HG03469 (cell line): ENCODE results near the gene ALG1L2.
"Not testable (repeated sequence)": the region's sequence is repeated elsewhere in the genome, so short reads cannot be mapped to it uniquely, and the experiment has no call there.

Experiments used
- ATAC-seq: cut with Tn5 transposase; IDR thresholded peaks from one replicate; pipeline ENCODE4 v1.9.1; 2021; ENCODE audit warnings: mild to moderate bottlenecking, moderate library complexity, moderate number of reproducible peaks; ENCODE audit not compliant: unreplicated experiment

Gene ALG1L2

DNA sequence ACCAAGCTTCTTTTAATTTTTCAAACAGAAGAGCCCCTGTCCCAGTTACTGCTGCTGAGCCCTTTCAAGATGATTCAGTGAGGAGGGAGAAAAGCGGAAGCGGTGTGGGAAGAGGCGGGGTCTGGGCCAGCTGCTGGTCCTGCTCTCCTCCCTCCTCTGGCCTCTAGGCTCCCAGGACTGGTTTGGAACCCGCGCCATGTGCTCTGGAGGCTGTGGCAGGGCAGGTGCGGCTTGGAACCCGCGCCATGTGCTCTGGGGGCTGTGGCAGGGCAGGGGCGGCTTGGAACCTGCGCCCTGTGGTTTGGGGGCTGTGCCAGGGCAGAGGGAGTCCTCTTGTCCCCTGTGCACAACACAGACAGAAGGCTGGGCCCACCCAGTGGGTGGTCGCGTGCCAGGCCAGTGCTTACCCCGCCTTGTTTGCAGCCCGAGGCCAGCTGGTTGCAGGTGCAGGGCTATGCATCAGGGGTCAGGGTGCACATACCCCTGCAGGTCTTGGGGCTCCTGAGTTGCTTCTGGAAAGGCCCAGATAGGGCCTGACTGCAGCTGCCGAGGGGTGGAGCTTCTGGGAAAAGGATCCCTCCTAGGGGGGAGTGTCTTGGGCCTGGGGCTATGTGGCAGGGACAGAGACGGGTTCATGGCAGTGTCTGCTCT lies 12.2 kb downstream of the ALG1L2 start:
- ATAC-seq = no peak

DNA sequence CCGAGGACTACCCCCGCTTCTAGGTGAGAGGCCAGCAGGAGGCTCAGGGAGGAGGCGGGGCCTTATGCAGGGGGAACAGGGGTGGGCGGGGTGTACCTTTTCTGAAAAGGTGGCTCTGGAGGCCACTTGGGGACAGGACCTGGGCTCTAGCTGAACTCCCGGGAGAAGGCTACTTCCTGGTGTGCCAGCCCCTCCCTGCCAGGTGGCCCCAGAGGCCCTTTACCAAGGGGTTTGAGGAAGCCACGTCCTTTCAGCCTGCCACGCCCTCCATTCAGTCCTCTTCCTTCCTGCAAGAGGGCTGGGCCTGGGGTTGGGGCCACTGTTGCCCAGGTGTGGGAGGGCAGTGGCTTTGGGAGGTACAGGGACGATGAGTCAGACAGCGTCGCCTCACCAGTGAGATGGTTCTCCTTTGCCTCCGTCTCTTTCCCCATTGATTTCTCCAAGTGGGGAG lies 12.9 kb downstream of the ALG1L2 start:
- ATAC-seq = not testable (repeated sequence)

DNA sequence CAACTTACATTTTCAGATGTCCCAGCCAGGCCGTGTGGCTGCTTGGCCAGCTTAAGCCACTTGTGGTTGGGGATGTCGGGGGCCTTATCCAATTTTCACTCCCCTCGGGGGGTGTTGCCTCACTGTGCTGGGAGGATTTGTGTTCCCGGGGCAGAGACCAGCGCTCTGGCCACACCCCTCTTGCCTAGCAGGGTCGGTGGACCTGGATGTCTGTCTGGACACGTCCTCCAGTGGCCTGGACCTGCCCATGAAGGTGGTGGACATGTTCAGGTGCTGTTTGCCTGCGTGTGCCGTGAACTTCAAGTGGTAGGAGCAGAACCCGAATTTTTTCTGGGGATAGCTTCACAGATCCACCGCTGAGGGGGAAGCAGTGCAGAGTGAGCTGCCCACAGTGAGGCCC lies 14.2 kb downstream of the ALG1L2 start:
- ATAC-seq = not testable (repeated sequence)

DNA sequence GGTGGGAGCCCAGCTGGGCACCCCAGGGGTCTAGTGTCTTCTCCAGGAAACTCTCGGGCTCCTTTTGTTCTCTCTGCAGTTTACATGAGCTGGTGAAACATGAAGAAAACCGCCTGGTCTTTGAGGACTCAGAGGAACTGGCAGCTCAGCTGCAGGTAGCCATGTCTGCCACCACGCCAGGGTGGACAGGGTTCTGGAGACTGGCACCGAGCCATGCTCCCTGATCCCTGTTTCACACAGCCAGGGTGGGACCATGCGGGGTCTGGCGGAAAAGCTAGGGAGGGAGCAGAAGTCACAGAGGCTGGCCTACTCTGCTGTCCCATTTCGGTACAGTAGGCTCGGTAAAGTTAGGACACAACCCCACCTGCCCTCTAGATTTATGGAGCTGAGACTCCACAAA lies 15.5 kb downstream of the ALG1L2 start:
- ATAC-seq = not testable (repeated sequence)

GRCh38 chr3:130097690-130098638 lies 16.3 kb downstream of the ALG1L2 start:
- not testable (repeated sequence) for ATAC-seq

GRCh38 chr3:130098639-130099385 lies 17.2 kb downstream of the ALG1L2 start:
- not testable (repeated sequence) for ATAC-seq

DNA sequence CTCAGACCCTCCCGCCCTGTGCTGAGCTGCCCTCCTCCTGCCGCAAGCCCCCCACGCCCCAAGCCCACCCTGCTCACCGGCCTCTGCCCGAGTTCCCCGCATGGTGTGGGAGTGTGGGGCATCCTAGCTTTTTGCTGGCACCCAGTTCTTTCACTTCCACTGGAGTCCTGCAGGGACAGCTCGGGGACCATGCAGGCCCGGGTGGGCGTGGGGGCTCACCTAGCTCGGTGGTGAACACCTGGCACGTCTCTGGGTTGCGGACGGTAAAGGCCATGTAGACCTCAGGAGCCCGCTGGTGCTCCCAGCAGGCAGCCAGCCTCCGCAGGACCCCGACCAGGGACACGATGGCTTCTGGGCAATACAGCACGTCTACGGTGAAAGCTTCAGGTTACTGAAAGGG lies 20.9 kb downstream of the ALG1L2 start:
- ATAC-seq = not testable (repeated sequence)

DNA sequence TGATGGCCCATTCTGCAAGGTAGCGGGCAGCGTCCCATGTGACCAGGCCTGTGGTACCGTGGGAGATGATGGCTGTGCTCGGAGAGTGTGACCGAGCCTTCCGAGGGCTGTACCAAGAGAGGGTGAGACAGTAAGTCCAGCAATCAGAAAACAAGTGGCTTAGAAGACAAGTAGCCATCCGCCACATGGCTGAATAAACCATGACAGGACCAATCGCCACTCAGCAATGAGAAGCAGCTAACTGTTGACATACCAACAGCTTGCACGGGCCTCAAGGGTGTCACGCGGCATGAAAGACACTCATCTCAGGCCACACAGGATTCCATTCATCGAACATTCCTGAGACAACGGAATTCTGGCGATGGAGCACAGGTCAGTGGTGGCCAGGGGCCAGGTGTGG lies 22.6 kb downstream of the ALG1L2 start:
- ATAC-seq = not testable (repeated sequence)

DNA sequence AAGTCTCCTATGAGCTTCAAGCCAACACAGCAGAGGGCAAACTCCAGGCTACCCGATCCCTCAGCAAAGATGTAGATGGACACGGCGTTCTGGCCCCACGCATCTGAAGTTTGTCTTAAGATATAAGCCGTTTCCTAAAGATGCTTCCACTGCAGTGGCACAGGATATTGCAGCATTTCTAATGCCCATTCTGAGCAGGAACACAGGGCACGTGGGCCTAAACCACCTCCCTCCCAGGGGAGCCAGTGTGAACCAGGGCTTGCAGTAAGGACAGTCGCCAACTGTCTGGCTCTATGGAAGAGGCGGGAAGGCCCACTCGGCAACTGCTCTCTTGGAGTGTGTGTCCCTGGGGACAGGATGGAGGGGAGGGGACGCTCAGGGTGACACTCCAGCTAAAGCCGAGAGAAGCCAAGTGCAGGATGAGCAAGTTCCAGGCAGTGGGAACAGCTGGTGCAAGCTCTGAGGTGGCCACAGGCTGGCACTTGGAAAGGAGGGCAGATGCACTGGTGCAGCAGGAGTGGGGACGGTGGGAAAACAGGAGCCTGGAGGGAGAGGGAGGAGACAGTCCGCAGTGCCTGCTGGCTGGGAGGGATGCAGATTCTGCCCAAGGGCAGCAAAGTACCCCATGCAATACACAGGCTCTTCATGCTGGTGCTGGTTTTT lies 25.8 kb downstream of the ALG1L2 start:
- not testable (repeated sequence) for ATAC-seq

- ATAC-seq = not testable (repeated sequence)
Measured at GRCh38 chr3:130108836-130109585, 27.4 kb downstream of the ALG1L2 start.

DNA sequence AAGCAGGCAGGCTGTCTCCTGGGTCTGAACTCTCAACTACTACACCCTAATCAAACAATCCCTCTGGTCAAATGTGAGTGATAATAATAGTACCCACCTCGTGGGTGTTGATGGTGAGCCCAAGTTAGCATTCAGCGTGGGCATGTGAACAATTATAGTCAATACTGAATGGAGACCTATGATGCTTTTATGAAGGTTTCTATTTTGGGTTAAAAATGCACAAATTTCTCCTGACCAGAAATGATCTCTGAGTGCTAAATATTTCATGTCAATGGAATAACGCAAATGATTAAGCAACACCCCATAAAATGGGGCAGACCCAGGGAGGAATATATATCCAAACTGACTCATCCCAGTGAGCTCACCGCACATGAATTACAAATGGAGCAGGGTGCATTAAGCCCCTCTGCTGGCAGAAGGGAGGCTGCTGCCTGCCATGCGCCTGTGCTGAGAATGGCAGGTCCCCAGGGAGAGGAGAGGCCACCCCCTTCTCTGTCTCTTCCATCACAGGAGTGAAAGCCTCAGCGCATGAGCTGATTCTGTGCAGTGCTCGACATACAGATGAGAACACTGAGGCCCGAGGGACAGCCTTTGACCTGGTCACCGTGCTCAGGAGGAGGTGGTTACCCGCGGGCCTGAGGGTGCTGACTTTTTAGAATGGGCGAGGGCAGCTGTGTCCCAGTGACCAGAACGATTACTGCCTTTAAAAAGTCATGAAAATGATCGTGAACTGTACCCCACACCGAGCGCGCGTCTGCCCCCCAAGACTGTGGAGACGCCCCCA lies 28.9 kb downstream of the ALG1L2 start:
- ATAC-seq = not testable (repeated sequence)

- peak; percentile 89 for ATAC-seq
Measured at GRCh38 chr3:130111185-130111864, 29.7 kb downstream of the ALG1L2 start.

GRCh38 chr3:130111865-130112747 lies 30.5 kb downstream of the ALG1L2 start:
- ATAC-seq = peak; percentile 25

DNA sequence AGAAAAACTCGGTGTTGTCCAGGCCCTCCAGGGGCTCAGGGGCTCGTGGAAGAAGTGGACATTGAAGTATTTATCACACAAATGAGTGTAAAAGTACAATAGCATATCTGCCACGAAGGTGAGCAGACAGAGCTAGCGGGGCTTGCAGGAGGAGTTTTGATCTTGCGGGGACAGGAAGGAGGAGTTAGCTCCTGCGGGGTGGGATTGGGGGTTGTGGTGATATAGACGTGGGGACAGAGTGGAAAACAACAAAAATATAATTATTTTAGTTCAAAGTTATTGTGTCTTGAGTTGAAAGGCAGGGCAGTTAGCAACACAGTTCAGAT lies 31.1 kb downstream of the ALG1L2 start:
- not testable (repeated sequence) for ATAC-seq

GRCh38 chr3:130115400-130115799 lies 33.8 kb downstream of the ALG1L2 start:
- ATAC-seq = not testable (repeated sequence)

- ATAC-seq = no peak
Measured at GRCh38 chr3:130117933-130118332, 36.3 kb downstream of the ALG1L2 start.

DNA sequence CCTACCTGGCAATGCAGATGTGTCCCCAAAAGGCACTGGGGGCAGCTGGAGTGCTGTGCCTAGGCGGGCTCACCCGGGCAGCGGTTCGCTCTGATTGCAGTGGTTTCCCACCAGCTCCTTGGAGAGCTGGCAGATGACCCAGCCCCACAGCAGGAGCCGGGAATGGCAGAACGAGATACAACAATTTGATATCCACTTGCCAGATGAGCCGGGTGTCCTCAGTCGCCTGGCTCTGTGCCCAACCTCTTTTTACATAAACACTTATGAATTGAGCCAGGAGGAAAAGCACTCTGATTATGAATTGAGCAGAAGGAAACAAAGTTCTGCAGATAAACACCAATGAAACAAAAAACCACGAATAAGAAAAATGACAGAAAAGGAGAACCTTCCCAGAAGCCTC lies 38.2 kb downstream of the ALG1L2 start:
- ATAC-seq = not testable (repeated sequence)

- ATAC-seq = not testable (repeated sequence)
Measured at GRCh38 chr3:130120291-130120690, 38.7 kb downstream of the ALG1L2 start.
